Lower lobe of right lung (tissue), 2 donors: ENCODE measurements around the gene MACF1. TPM values are rescaled to one million over a fixed set of nuclear protein-coding genes. Genes with fewer than 3 reads are reported as not detected.

Source experiments
- ATAC-seq, 2 donors: fragments of 200-7000 bp; cut with Tn5 transposase; one replicate each; pipeline ENCODE4 v1.9.1; 2020 to 2022; ENCODE audit warnings: mild to moderate bottlenecking in 2 of 2, moderate library complexity in 2 of 2
- DNase-seq: peaks from one replicate; pipeline ENCODE4 v3.0.0-alpha.2; 2020
- H3K27ac ChIP-seq: fragments of 200-600 bp; one replicate; pipeline ENCODE4 v1.8.0; 2022
- H3K27me3 ChIP-seq: fragments of 200-600 bp; one replicate; pipeline ENCODE4 v1.8.0; 2022; ENCODE audit warnings: low read depth
- H3K36me3 ChIP-seq: fragments of 200-600 bp; one replicate; pipeline ENCODE4 v1.8.0; 2022; ENCODE audit warnings: mild to moderate bottlenecking
- H3K4me1 ChIP-seq: fragments of 200-600 bp; one replicate; pipeline ENCODE4 v1.8.0; 2022
- H3K4me3 ChIP-seq: fragments of 200-600 bp; one replicate; pipeline ENCODE4 v1.8.0; 2022; ENCODE audit warnings: mild to moderate bottlenecking
- H3K9me3 ChIP-seq: fragments of 200-600 bp; one replicate; pipeline ENCODE4 v1.8.0; 2022
- intact Hi-C: fragments of 100-400 bp; cut with DNase I; formaldehyde crosslinking; loops from one replicate; pipeline ENCODE4 v1.11.0; 2022
- total RNA-seq: library from RNA; stranded (reverse); fragmentation: NEBNext Ultra II Directional; extraction: Animal tissue kit (Norgen Biotek cat#: 25700); gene quantifications from one replicate; pipeline ENCODE4 v1.2.1, GENCODE V29; 2021
- TF ChIP-seq, protein P1 (sequence below): fragments of 200-600 bp; IDR thresholded peaks from one replicate; pipeline ENCODE4 v1.8.0; 2022; ENCODE audit warnings: antibody characterized with exemption, mild to moderate bottlenecking
- donor health status: DM: no; HTN: yes; CAD: no; lungs with severe emphysema.

The MACF1 gene
- total RNA-seq, 1 donor from 2014 or later: 506 TPM

DNA sequence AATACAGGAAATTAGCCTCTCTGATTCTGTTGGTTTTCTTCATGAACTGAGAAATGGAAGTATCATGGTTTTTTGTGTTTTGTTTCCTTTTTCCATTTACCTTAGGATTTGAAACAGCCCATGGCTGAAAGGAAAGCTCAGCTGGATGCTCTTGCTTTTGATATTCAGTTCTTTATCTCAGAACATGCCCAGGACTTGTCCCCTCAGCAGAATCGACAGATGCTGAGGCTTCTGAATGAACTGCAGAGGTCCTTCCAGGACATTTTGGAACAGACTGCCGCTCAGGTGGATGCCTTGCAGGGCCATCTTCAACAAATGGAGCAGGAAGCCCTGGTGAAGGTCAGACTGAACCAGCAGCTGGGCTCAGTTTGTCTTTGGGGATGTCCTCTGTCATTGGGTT is 142.4 kb downstream of the MACF1 start:
- Histone ChIP-seq H3K9me3 (no peaks in the 10 kb centered on the region), H3K36me3 (peaks cover 99% of the 10 kb centered on the region), H3K4me3 (no peak overlapping the region), H3K4me1 (no peaks in the 10 kb centered on the region), H3K27me3 (no peaks in the 10 kb centered on the region), H3K27ac (no peak overlapping the region)
- TF ChIP-seq, protein P1, sequence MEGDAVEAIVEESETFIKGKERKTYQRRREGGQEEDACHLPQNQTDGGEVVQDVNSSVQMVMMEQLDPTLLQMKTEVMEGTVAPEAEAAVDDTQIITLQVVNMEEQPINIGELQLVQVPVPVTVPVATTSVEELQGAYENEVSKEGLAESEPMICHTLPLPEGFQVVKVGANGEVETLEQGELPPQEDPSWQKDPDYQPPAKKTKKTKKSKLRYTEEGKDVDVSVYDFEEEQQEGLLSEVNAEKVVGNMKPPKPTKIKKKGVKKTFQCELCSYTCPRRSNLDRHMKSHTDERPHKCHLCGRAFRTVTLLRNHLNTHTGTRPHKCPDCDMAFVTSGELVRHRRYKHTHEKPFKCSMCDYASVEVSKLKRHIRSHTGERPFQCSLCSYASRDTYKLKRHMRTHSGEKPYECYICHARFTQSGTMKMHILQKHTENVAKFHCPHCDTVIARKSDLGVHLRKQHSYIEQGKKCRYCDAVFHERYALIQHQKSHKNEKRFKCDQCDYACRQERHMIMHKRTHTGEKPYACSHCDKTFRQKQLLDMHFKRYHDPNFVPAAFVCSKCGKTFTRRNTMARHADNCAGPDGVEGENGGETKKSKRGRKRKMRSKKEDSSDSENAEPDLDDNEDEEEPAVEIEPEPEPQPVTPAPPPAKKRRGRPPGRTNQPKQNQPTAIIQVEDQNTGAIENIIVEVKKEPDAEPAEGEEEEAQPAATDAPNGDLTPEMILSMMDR: no peak
- DNase-seq: no peak
- ATAC-seq: no peak
- intact Hi-C loops: no loop called here

DNA sequence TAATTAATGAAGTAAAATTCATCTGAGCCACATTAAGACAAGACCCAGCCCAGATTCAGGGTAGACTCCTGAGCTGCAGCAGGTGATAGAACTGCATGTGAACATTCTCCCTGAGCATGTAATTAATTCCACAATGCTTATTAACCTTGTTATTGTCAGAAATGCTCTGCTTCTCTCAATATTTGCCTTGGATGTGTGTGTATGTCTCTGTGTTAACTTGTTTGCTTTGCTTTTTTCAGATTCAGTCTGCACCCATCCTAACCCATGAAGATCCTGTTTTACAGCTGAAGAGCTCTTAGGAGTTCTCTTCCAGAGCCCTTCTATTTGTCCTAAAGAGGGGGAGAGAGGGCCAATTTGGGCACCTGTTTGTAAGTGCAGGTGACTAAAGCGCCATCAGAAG is 143.8 kb downstream of the MACF1 start:
- Histone ChIP-seq H3K27ac (no peak overlapping the region), H3K36me3 (peaks cover 99% of the 10 kb centered on the region), H3K4me1 (no peaks in the 10 kb centered on the region), H3K4me3 (no peak overlapping the region), H3K9me3 (no peaks in the 10 kb centered on the region), H3K27me3 (no peaks in the 10 kb centered on the region)
- TF ChIP-seq, protein P1: no peak
- ATAC-seq: no peak
- DNase-seq: no peak
- intact Hi-C loops: no loop called here

DNA sequence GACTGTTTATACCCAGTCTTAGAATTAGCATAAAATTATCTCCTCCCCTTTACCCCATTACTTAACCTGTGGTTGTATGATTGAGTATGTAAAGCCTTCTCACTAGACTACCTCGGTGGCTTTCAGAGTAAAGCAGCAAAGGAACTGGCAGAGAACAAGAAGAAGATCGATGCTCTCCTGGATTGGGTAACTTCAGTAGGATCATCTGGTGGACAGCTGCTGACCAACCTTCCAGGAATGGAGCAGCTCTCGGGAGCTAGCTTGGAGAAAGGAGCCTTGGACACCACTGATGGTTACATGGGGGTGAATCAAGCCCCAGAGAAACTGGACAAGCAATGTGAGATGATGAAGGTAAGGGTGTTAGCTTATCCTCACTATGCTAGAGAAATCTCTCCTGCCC is 148.4 kb downstream of the MACF1 start:
- no peak for DNase-seq
- Histone ChIP-seq H3K9me3 (no peaks in the 10 kb centered on the region), H3K4me1 (no peaks in the 10 kb centered on the region), H3K27me3 (no peaks in the 10 kb centered on the region), H3K27ac (no peak overlapping the region), H3K36me3 (peaks cover 100% of the 10 kb centered on the region), H3K4me3 (no peak overlapping the region)
- no peak for ATAC-seq
- intact Hi-C loops: no loop called here
- TF ChIP-seq, protein P1: no peak

DNA sequence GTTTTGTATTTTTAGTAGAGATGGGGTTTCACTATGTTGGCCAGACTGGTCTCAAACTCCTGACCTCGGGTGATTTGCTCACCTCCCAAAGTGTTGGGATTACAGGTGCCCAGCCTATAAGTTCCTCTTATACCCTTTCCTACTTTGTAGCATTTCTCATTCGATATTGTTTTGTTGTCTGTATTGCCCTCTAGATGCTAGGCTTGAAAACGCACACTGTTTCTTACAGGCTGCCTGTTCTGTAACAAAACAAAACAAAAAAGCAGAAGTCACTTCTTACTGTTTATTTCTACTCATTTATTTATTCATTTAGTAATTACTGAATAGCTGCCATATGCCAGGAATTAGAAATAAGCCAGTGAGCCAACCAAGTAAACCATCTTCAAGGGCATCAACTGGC is 150.1 kb downstream of the MACF1 start:
- TF ChIP-seq, protein P1: no peak
- ATAC-seq (no peak), DNase-seq (no peak)
- Histone ChIP-seq H3K4me1 (peaks cover 8% of the 10 kb centered on the region), H3K4me3 (no peak overlapping the region), H3K27ac (no peak overlapping the region), H3K9me3 (no peaks in the 10 kb centered on the region), H3K36me3 (peaks cover 100% of the 10 kb centered on the region), H3K27me3 (no peaks in the 10 kb centered on the region)
- intact Hi-C loops: no loop called here

DNA sequence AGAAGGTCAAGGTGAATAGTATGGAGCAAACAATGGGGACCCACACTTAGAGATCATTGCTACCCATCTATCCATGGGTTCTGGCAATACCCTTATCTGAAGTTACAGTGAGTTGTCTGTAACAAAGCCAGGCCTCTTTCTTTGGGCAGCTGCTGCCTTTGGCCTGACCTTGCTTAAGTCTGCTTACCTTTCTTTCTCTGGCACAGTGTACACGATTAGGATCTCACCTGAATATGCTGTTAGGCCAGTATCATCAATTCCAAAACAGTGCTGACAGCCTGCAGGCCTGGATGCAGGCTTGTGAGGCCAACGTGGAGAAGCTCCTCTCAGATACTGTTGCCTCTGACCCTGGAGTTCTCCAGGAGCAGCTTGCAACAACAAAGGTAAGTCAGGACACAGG is 154.0 kb downstream of the MACF1 start:
- TF ChIP-seq, protein P1: no peak
- no peaks in the 10 kb centered on the region for H3K27me3 ChIP-seq
- ATAC-seq: no peak
- intact Hi-C loops: no loop called here
- H3K4me1 ChIP-seq: peaks cover 15% of the 10 kb centered on the region
- H3K9me3 ChIP-seq: no peaks in the 10 kb centered on the region
- H3K4me3 ChIP-seq: no peak overlapping the region
- no peak overlapping the region for H3K27ac ChIP-seq
- peaks cover 100% of the 10 kb centered on the region for H3K36me3 ChIP-seq
- no peak for DNase-seq

DNA sequence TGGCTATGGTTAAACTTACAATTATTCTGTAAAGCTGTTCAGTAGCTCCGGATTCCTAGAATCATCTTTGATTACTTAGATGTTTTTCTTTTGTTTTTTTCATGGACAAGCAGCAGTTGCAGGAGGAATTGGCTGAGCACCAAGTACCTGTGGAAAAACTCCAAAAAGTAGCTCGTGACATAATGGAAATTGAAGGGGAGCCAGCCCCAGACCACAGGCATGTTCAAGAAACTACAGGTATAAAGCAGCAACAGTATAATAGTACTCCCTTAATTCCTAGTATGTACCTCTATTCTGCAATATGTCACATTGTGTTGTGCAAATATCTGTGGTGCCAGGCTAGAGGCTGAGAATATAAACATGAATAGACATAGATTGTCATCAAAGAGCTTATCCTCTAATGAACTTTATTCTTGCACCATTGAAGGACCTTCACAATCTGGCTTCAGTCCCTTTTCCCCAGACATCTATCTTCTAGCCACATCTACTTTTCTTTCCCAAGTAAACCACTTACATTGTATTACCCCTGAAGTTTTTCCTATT is 154.6 kb downstream of the MACF1 start:
- H3K4me1 ChIP-seq: peaks cover 15% of the 10 kb centered on the region
- intact Hi-C loops: no loop called here
- DNase-seq (no peak), ATAC-seq (no peak)
- TF ChIP-seq, protein P1: no peak
- no peaks in the 10 kb centered on the region for H3K27me3 ChIP-seq
- H3K27ac ChIP-seq: no peak overlapping the region
- H3K4me3 ChIP-seq: no peak overlapping the region
- H3K36me3 ChIP-seq: peaks cover 100% of the 10 kb centered on the region
- no peaks in the 10 kb centered on the region for H3K9me3 ChIP-seq
